Lower leg skin (tissue), 4 donors: ENCODE results near the gene RAB27B. TPM values are rescaled to one million over a fixed set of nuclear protein-coding genes. Genes with fewer than 3 reads are reported as not detected.

Experiments used
- DNase-seq, 2 donors: peaks; one replicate each; pipeline ENCODE4 v3.0.0-alpha.2; 2019; ENCODE audit warnings: low spot score in 2 of 2
- H3K4me3 ChIP-seq: fragments of 200-600 bp; sonication (generic); 2 replicates; pipeline ENCODE4 v1.5.1; 2017; ENCODE audit warnings: mild to moderate bottlenecking, low read depth; ENCODE audit not compliant: poor library complexity, severe bottlenecking
- CTCF ChIP-seq, 3 donors: fragments of 450-650 bp; IDR thresholded peaks; one replicate each; pipeline ENCODE4 v1.5.1; 2016; ENCODE audit warnings: antibody characterized with exemption in 3 of 3, mild to moderate bottlenecking in 3 of 3, moderate library complexity in 2 of 3
- POLR2A ChIP-seq, 2 donors: fragments of 450-650 bp; IDR thresholded peaks; one replicate each; pipeline ENCODE4 v1.6.1; 2016 to 2017; ENCODE audit warnings: antibody characterized with exemption in 2 of 2, mild to moderate bottlenecking in 1 of 2, moderate library complexity in 1 of 2
- WGBS, 2 donors: methylation state at CpG; one replicate each; pipeline ENCODE4 v1.1.5; 2018; 5-methylcytosine and 5-hydroxymethylcytosine counted together
- intact Hi-C: fragments of 100-400 bp; cut with DNase I; formaldehyde crosslinking; loops from one replicate; pipeline ENCODE4 v1.15.0; 2023; ENCODE audit warnings: low total_unique reads
- total RNA-seq, 4 donors: library from RNA; depleted of rRNA; stranded (reverse); fragments of >200 nt; gene quantifications; one replicate each; pipeline ENCODE4 v1.1.0, GENCODE V29; 2016

The RAB27B gene
- total RNA-seq, 4 donors from 2014 or later: 22.6 to 34.8 (median 27.2) TPM

GRCh38 chr18:54888933-54889332, 60.7 kb downstream of the RAB27B start:
- no peak for DNase-seq
- TF ChIP-seq CTCF (IDR thresholded peaks at IDR 0.05) (no peak), POLR2A (IDR thresholded peaks at IDR 0.05) (no peak)
- 54 to 61% methylated on average over 2 of the region's 2 CpGs for WGBS, 2 donors
- intact Hi-C loops: no loop called here
- H3K4me3 ChIP-seq: no peak overlapping the region

- intact Hi-C loops: no loop called here
- DNase-seq: no peak
- no peak overlapping the region for H3K4me3 ChIP-seq
- TF ChIP-seq CTCF (IDR thresholded peaks at IDR 0.05) (no peak), POLR2A (IDR thresholded peaks at IDR 0.05) (no peak)
Measured at GRCh38 chr18:54899500-54899899, 71.2 kb downstream of the RAB27B start.

- 88% methylated on average over 2 of the region's 2 CpGs for WGBS, 2 donors
- no peak for DNase-seq
- TF ChIP-seq CTCF (IDR thresholded peaks at IDR 0.05) (no peak), POLR2A (IDR thresholded peaks at IDR 0.05) (no peak)
- intact Hi-C loops: no loop called here
- H3K4me3 ChIP-seq: no peak overlapping the region
Measured at GRCh38 chr18:54900290-54900689, 72.0 kb downstream of the RAB27B start.

DNA sequence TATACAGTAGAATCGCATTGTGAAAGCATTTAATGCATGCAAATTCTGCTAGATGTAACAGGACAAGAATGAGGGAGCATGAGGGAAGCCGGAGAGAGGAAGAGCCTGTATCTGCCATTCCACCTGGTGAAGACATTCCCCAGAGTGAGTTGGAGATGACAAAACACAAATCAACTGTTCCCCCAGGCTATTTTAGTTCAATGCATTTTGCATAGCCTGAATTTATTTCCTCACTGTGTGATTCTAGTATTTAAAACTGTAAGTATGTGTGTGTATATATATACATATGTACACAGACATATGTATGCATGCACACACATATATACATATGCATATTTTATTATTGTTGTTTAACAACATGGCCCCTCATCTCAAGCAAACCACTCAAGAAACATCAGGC, 76.3 kb downstream of the RAB27B start:
- intact Hi-C loops: no loop called here
- DNase-seq: no peak
- WGBS, 2 donors: 69% methylated on average over 2 of the region's 2 CpGs
- TF ChIP-seq CTCF (IDR thresholded peaks at IDR 0.05) (no peak), POLR2A (IDR thresholded peaks at IDR 0.05) (no peak)
- H3K4me3 ChIP-seq: no peak overlapping the region

- WGBS, 2 donors: 89% methylated on average over 5 of the region's 5 CpGs
- H3K4me3 ChIP-seq: no peak overlapping the region
- no peak for TF ChIP-seq POLR2A (IDR thresholded peaks at IDR 0.05)
- no peak for TF ChIP-seq CTCF (IDR thresholded peaks at IDR 0.05)
- intact Hi-C loops: no loop called here
- DNase-seq: no peak
Measured at GRCh38 chr18:54905629-54906028, 77.4 kb downstream of the RAB27B start.

DNA sequence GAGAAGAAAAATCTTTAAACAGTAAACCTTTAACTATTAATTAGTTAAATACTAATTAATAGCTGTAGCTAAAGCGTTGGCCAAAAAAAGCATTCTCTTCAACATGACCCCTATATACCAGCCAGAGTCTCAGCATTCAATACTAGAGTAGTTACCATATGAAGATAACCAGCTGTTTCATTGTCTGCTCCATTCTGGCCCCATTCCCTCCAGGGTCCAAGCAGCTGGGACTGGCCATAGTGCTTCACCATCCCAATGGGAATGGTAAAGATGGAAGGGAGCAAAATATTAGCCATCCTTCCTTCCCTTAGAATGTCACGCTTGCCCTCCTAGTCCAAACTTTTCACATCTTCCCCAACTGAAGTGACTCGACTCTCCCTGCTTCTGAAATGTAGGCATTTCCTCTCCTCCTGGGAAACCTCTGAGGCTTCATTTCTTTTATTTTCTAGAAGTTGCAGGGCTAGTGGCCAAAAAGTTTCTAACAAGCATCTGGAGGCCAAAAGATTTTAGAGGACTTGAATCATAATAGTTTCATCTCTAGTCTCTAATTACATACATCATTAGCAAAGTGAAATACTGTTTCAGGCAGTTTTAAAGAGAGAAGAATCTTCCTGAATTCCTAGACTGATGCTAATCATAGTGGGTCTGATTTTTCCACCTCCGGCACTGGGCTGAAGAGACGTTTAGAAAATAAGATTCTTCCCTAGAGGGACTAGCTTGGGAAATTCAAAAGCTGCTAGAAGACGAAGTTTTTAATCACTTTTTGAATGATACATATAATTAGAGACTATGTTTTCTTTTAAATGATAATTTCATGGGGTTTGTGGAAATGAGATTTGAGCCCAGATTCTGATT, 78.3 kb downstream of the RAB27B start:
- TF ChIP-seq CTCF (IDR thresholded peaks at IDR 0.05): no peak
- no peak for TF ChIP-seq POLR2A (IDR thresholded peaks at IDR 0.05)
- no peak overlapping the region for H3K4me3 ChIP-seq
- intact Hi-C loops: no loop called here
- no peak for DNase-seq
- WGBS, 2 donors: 64 to 68% methylated on average over 6 of the region's 6 CpGs
